Loucy (cell line): ENCODE data around the gene EPN1.

Experiments used
- CTCF ChIP-seq: fragments of 200-600 bp; sonication (generic); conservative IDR thresholded peaks from 2 replicates; pipeline ENCODE4 v1.5.1; 2014; ENCODE audit warnings: mild to moderate bottlenecking, antibody characterized with exemption, low read length
- EZH2phosphoT487 ChIP-seq: fragments of 200-600 bp; IDR thresholded peaks from 2 replicates; pipeline ENCODE4 v1.6.1; 2018; ENCODE audit warnings: antibody characterized with exemption, mild to moderate bottlenecking, moderate library complexity, borderline replicate concordance

GRCh38 chr19:55667006-55667381 lies 8.0 kb upstream of the EPN1 start:
- no peak for TF ChIP-seq CTCF
- TF ChIP-seq EZH2phosphoT487: no peak
